ENCODE data around the gene ACSM2B.

GRCh38 chr16:20538181-20538580 is 38.0 kb downstream of the ACSM2B start:
- TF ChIP-seq EZH2phosphoT487 (conservative IDR thresholded peaks at IDR 0.05; ENCODE audit: low read length), result no peak
- TF ChIP-seq CTCF (IDR thresholded peaks at IDR 0.05; ENCODE audit: insufficient read depth, low read length, poor library complexity, severe bottlenecking), result no peak

Data from SU-DHL-6 (cell line).